ENCODE measurements around the gene YARS1. TPM values are rescaled to one million over a fixed set of nuclear protein-coding genes. Genes with fewer than 3 reads are reported as not detected.

Gene YARS1
- total and polyA plus RNA-seq, 2 of the 13 experiments (the other 11 are each of a cell fraction or from before 2014, with no cell fraction given): 50.1 to 113 TPM

GRCh38 chr1:32742199-32742947, 74.8 kb downstream of the YARS1 start (continued):
- TF ChIP-seq, protein P1, sequence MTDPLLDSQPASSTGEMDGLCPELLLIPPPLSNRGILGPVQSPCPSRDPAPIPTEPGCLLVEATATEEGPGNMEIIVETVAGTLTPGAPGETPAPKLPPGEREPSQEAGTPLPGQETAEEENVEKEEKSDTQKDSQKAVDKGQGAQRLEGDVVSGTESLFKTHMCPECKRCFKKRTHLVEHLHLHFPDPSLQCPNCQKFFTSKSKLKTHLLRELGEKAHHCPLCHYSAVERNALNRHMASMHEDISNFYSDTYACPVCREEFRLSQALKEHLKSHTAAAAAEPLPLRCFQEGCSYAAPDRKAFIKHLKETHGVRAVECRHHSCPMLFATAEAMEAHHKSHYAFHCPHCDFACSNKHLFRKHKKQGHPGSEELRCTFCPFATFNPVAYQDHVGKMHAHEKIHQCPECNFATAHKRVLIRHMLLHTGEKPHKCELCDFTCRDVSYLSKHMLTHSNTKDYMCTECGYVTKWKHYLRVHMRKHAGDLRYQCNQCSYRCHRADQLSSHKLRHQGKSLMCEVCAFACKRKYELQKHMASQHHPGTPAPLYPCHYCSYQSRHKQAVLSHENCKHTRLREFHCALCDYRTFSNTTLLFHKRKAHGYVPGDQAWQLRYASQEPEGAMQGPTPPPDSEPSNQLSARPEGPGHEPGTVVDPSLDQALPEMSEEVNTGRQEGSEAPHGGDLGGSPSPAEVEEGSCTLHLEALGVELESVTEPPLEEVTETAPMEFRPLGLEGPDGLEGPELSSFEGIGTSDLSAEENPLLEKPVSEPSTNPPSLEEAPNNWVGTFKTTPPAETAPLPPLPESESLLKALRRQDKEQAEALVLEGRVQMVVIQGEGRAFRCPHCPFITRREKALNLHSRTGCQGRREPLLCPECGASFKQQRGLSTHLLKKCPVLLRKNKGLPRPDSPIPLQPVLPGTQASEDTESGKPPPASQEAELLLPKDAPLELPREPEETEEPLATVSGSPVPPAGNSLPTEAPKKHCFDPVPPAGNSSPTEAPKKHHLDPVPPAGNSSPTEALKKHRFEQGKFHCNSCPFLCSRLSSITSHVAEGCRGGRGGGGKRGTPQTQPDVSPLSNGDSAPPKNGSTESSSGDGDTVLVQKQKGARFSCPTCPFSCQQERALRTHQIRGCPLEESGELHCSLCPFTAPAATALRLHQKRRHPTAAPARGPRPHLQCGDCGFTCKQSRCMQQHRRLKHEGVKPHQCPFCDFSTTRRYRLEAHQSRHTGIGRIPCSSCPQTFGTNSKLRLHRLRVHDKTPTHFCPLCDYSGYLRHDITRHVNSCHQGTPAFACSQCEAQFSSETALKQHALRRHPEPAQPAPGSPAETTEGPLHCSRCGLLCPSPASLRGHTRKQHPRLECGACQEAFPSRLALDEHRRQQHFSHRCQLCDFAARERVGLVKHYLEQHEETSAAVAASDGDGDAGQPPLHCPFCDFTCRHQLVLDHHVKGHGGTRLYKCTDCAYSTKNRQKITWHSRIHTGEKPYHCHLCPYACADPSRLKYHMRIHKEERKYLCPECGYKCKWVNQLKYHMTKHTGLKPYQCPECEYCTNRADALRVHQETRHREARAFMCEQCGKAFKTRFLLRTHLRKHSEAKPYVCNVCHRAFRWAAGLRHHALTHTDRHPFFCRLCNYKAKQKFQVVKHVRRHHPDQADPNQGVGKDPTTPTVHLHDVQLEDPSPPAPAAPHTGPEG (CRISPR knock-in tag; IDR thresholded peaks at IDR 0.05): no peak
- TF ChIP-seq HES4 (CRISPR knock-in tag; IDR thresholded peaks at IDR 0.05; ENCODE audit: borderline replicate concordance) (no peak), KLF11 (CRISPR knock-in tag; IDR thresholded peaks at IDR 0.05) (no peak), ZNF44 (CRISPR knock-in tag; IDR thresholded peaks at IDR 0.05) (no peak), ZNF569 (CRISPR knock-in tag; IDR thresholded peaks at IDR 0.05; ENCODE audit: borderline replicate concordance) (no peak), HNRNPLL (IDR thresholded peaks at IDR 0.05; ENCODE audit: low read depth, low read length, poor library complexity, severe bottlenecking) (peak; percentile 18), ZNF710 (CRISPR knock-in tag; IDR thresholded peaks at IDR 0.05; ENCODE audit: borderline replicate concordance) (no peak), HOXA3 (CRISPR knock-in tag; IDR thresholded peaks at IDR 0.05) (peak; percentile 56), FOXM1 (CRISPR knock-in tag; IDR thresholded peaks at IDR 0.05) (no peak), NR2F2 (IDR thresholded peaks at IDR 0.05; ENCODE audit: borderline replicate concordance, low read depth) (no peak), SSRP1 (CRISPR knock-in tag; IDR thresholded peaks at IDR 0.05) (no peak), NFE2 (CRISPR knock-in tag; IDR thresholded peaks at IDR 0.05) (no peak), TCF7 (IDR thresholded peaks at IDR 0.05; ENCODE audit: low read depth) (no peak), GPBP1L1 (CRISPR knock-in tag; IDR thresholded peaks at IDR 0.05) (no peak), ZNF207 (IDR thresholded peaks at IDR 0.05; ENCODE audit: borderline replicate concordance) (no peak), ZNF879 (CRISPR knock-in tag; IDR thresholded peaks at IDR 0.05) (no peak), ZNF703 (CRISPR knock-in tag; IDR thresholded peaks at IDR 0.05; ENCODE audit: borderline replicate concordance) (no peak), U2AF1 (optimal IDR thresholded peaks at IDR 0.05; ENCODE audit: low read depth, low read length) (no peak), GZF1 (CRISPR knock-in tag; IDR thresholded peaks at IDR 0.05) (no peak)
- TF ChIP-seq, protein P2, sequence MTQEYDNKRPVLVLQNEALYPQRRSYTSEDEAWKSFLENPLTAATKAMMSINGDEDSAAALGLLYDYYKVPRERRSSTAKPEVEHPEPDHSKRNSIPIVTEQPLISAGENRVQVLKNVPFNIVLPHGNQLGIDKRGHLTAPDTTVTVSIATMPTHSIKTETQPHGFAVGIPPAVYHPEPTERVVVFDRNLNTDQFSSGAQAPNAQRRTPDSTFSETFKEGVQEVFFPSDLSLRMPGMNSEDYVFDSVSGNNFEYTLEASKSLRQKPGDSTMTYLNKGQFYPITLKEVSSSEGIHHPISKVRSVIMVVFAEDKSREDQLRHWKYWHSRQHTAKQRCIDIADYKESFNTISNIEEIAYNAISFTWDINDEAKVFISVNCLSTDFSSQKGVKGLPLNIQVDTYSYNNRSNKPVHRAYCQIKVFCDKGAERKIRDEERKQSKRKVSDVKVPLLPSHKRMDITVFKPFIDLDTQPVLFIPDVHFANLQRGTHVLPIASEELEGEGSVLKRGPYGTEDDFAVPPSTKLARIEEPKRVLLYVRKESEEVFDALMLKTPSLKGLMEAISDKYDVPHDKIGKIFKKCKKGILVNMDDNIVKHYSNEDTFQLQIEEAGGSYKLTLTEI (CRISPR knock-in tag; conservative IDR thresholded peaks at IDR 0.05): no peak

Measured in HepG2 (cell line).